GM23338 (cell line): ENCODE data around the gene GALNT1. TPM values are rescaled to one million over a fixed set of nuclear protein-coding genes. Genes with fewer than 3 reads are reported as not detected.

Source experiments
- ATAC-seq: fragments of 200-7000 bp; cut with Tn5 transposase; 3 replicates; pipeline ENCODE4 v1.9.1; 2020
- DNase-seq: peaks from one replicate; pipeline ENCODE4 v3.0.0-alpha.2; 2015; ENCODE audit warnings: low spot score
- H2AFZ ChIP-seq: fragments of 200-600 bp; sonication (generic); 2 replicates; pipeline ENCODE4 v1.8.0; 2016; ENCODE audit warnings: antibody characterized with exemption, mild to moderate bottlenecking, moderate library complexity
- H3F3A ChIP-seq: fragments of 200-600 bp; sonication (generic); replicated peaks from 2 replicates; pipeline ENCODE4 v1.8.0; 2017; ENCODE audit warnings: antibody characterized with exemption, mixed run types, low read depth
- H3K27ac ChIP-seq: fragments of 200-600 bp; sonication (generic); 2 replicates; pipeline ENCODE4 v1.6.1; 2016; ENCODE audit warnings: low read depth
- H3K27me3 ChIP-seq: fragments of 200-600 bp; sonication (generic); 2 replicates; pipeline ENCODE4 v1.8.0; 2016; ENCODE audit warnings: mild to moderate bottlenecking, mixed run types, moderate library complexity; ENCODE audit not compliant: insufficient read depth
- H3K36me3 ChIP-seq: fragments of 200-600 bp; sonication (generic); 2 replicates; pipeline ENCODE4 v1.8.0; 2016; ENCODE audit warnings: mild to moderate bottlenecking; ENCODE audit not compliant: insufficient read depth
- H3K4me1 ChIP-seq: fragments of 200-600 bp; sonication (generic); 2 replicates; pipeline ENCODE4 v1.8.0; 2016; ENCODE audit warnings: mild to moderate bottlenecking, moderate library complexity; ENCODE audit not compliant: insufficient read depth
- H3K4me2 ChIP-seq: fragments of 200-600 bp; sonication (generic); 2 replicates; pipeline ENCODE4 v1.7.1; 2017; ENCODE audit warnings: mixed run types
- H3K4me3 ChIP-seq: fragments of 200-600 bp; sonication (generic); 2 replicates; pipeline ENCODE4 v1.6.1; 2016; ENCODE audit warnings: mixed run types
- H3K79me2 ChIP-seq: fragments of 200-600 bp; sonication (generic); replicated peaks from 2 replicates; pipeline ENCODE4 v1.8.0; 2017; ENCODE audit warnings: mild to moderate bottlenecking; ENCODE audit not compliant: insufficient read depth
- H3K9me2 ChIP-seq: fragments of 200-600 bp; sonication (generic); 2 replicates; pipeline ENCODE4 v1.8.0; 2017; ENCODE audit not compliant: insufficient read depth
- H4K20me1 ChIP-seq: fragments of 200-600 bp; sonication (generic); replicated peaks from 2 replicates; pipeline ENCODE4 v1.8.0; 2017; ENCODE audit warnings: mild to moderate bottlenecking; ENCODE audit not compliant: insufficient read depth
- H3K27ac Mint-ChIP-seq: 2 replicates; pipeline ENCODE4 v1.8.0; 2020; ENCODE audit warnings: inconsistent platforms, mild to moderate bottlenecking, moderate library complexity, mixed read lengths
- H3K27me3 Mint-ChIP-seq: 3 replicates; pipeline ENCODE4 v1.8.0; 2022; ENCODE audit warnings: low read depth, mild to moderate bottlenecking, moderate library complexity, mixed read lengths, inconsistent platforms; ENCODE audit not compliant: insufficient read depth, poor library complexity
- H3K36me3 Mint-ChIP-seq: 3 replicates; pipeline ENCODE4 v1.8.0; 2021; ENCODE audit warnings: low read depth, mild to moderate bottlenecking, inconsistent platforms, moderate library complexity, mixed read lengths
- H3K4me1 Mint-ChIP-seq: 3 replicates; pipeline ENCODE4 v1.8.0; 2020; ENCODE audit warnings: mild to moderate bottlenecking, inconsistent platforms, mixed read lengths
- H3K4me3 Mint-ChIP-seq: 3 replicates; pipeline ENCODE4 v1.8.0; 2021; ENCODE audit warnings: moderate library complexity, mild to moderate bottlenecking, inconsistent platforms, mixed read lengths
- H3K9me3 Mint-ChIP-seq: 3 replicates; pipeline ENCODE4 v1.8.0; 2020; ENCODE audit warnings: moderate library complexity, mild to moderate bottlenecking, inconsistent platforms, mixed read lengths
- CREB1 ChIP-seq: fragments of 250-450 bp; sonication (Bioruptor Pico); IDR thresholded peaks from 2 replicates; pipeline ENCODE4 v1.5.0; 2020; ENCODE audit warnings: low read depth, mild to moderate bottlenecking, moderate library complexity
- EZH2 ChIP-seq: fragments of 200-600 bp; sonication (generic); IDR thresholded peaks from one replicate; pipeline ENCODE4 v1.8.0; 2017; ENCODE audit warnings: antibody characterized with exemption, mild to moderate bottlenecking, low read depth; ENCODE audit not compliant: unreplicated experiment
- EZH2phosphoT487 ChIP-seq: fragments of 200-600 bp; sonication (generic); IDR thresholded peaks from one replicate; pipeline ENCODE4 v1.8.1; 2018; ENCODE audit warnings: antibody characterized with exemption; ENCODE audit not compliant: unreplicated experiment
- JUNB ChIP-seq: IDR thresholded peaks from one replicate; pipeline ENCODE4 v1.6.1; 2016; ENCODE audit warnings: antibody characterized with exemption; ENCODE audit not compliant: unreplicated experiment
- POLR2AphosphoS5 ChIP-seq: IDR thresholded peaks from 2 replicates; pipeline ENCODE4 v1.6.1; 2016; ENCODE audit warnings: antibody characterized with exemption, low read depth
- REST ChIP-seq: IDR thresholded peaks from one replicate; pipeline ENCODE4 v1.6.1; 2018; ENCODE audit warnings: antibody characterized with exemption; ENCODE audit not compliant: unreplicated experiment
- STAT1 ChIP-seq: IDR thresholded peaks from one replicate; pipeline ENCODE4 v1.6.1; 2016; ENCODE audit warnings: antibody characterized with exemption; ENCODE audit not compliant: unreplicated experiment
- ZNF331 ChIP-seq: fragments of 250-450 bp; sonication (Bioruptor Pico); IDR thresholded peaks from 2 replicates; pipeline ENCODE4 v1.5.0; 2020; ENCODE audit warnings: low read depth, mild to moderate bottlenecking, moderate library complexity
- ZNF462 ChIP-seq: fragments of 250-450 bp; sonication (Bioruptor Pico); IDR thresholded peaks from 2 replicates; pipeline ENCODE4 v1.5.0; 2020; ENCODE audit warnings: mild to moderate bottlenecking, moderate library complexity
- polyA plus RNA-seq: library from polyadenylated mRNA; unstranded; fragments of >200 nt; fragmentation: Nextera tagmentation; extraction: Ambion mirVana; gene quantifications from 2 replicates; pipeline ENCODE4 v1.2.1, GENCODE V29; 2016
- total RNA-seq: library from RNA; depleted of rRNA; stranded (reverse); fragments of >200 nt; shearing (Covaris generic); gene quantifications from 2 replicates; pipeline ENCODE4 v1.2.3, GENCODE V29; 2014
- TF ChIP-seq, protein P1 (sequence below), 2 experiments: fragments of 200-600 bp in 1 of 2; sonication (generic) in 1 of 2; conservative IDR thresholded peaks; 2 replicates each; pipeline versions ENCODE4 v1.5.1 to v1.6.1; 2016 to 2017; ENCODE audit warnings: antibody characterized with exemption in 2 of 2, low read depth in 2 of 2, mild to moderate bottlenecking in 2 of 2, moderate library complexity in 1 of 2

The GALNT1 gene
- total and polyA plus RNA-seq, 2 experiments from 2014 or later, result 37.4 to 60.8 TPM

DNA sequence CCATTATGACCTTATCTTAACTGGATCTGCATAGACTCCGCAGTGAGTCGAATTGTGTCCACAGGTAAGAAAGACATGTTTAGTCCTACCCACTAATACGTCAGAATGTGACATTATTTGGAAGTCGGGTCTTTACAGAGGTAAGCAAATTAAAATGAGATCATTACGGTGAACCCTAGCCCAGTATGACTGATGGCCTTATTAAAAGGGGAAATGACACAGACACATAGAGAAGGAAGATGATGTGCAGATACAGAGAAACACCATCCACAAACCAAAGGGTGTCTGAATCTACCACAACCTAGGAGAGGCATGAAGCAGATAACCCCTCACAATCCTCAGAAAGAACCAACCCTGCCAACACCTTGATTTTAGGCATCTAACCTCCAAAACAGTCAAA lies 135.6 kb downstream of the GALNT1 start:
- no peak overlapping the region for H3K4me3 Mint-ChIP-seq
- Histone ChIP-seq H3K4me1 (no peaks in the 10 kb centered on the region), H3K4me3 (no peak overlapping the region), H4K20me1 (no peaks in the 10 kb centered on the region), H3K9me2 (0 out of 2 replicates have a peak, but pooled peaks cover 4% of the 10 kb centered on the region), H2AFZ (no peak overlapping the region), H3F3A (no peaks in the 10 kb centered on the region), H3K79me2 (no peaks in the 10 kb centered on the region), H3K27ac (no peak overlapping the region), H3K27me3 (no peaks in the 10 kb centered on the region), H3K36me3 (no peaks in the 10 kb centered on the region; the same call in 1 of the 2 replicates), H3K4me2 (no peak overlapping the region)
- no peaks in the 10 kb centered on the region for H3K4me1 Mint-ChIP-seq
- H3K27me3 Mint-ChIP-seq, result peaks cover 12% of the 10 kb centered on the region
- H3K27ac Mint-ChIP-seq, result no peak overlapping the region
- peaks cover 15% of the 10 kb centered on the region; the same call in 2 of the 3 replicates for H3K36me3 Mint-ChIP-seq
- DNase-seq (no peak), ATAC-seq (no peak)
- peaks cover 25% of the 10 kb centered on the region; the same call in 2 of the 3 replicates for H3K9me3 Mint-ChIP-seq
- no peak for TF ChIP-seq STAT1
- no peak for TF ChIP-seq JUNB
- no peak for TF ChIP-seq EZH2phosphoT487
- TF ChIP-seq REST, result no peak

- H3K9me2 ChIP-seq, result 0 out of 2 replicates have a peak, but pooled peaks cover 4% of the 10 kb centered on the region
- H3K36me3 Mint-ChIP-seq, result peaks cover 15% of the 10 kb centered on the region; the same call in 2 of the 3 replicates
- no peak for DNase-seq
- H3K27ac Mint-ChIP-seq, result no peak overlapping the region
- no peaks in the 10 kb centered on the region for H3K4me1 ChIP-seq
- H3K9me3 Mint-ChIP-seq, result peaks cover 30% of the 10 kb centered on the region; the same call in 2 of the 3 replicates
- H3K4me3 ChIP-seq, result no peak overlapping the region
- ATAC-seq, result no peak
- H3K79me2 ChIP-seq, result no peaks in the 10 kb centered on the region
- no peaks in the 10 kb centered on the region; the same call in 1 of the 2 replicates for H3K36me3 ChIP-seq
- H3K27me3 ChIP-seq, result no peaks in the 10 kb centered on the region
- H3F3A ChIP-seq, result no peaks in the 10 kb centered on the region
- H3K4me1 Mint-ChIP-seq, result no peaks in the 10 kb centered on the region
- H3K4me2 ChIP-seq, result no peak overlapping the region
- H3K27ac ChIP-seq, result no peak overlapping the region
- H4K20me1 ChIP-seq, result no peaks in the 10 kb centered on the region
- no peak overlapping the region for H2AFZ ChIP-seq
- no peak overlapping the region for H3K4me3 Mint-ChIP-seq
- H3K27me3 Mint-ChIP-seq, result peaks cover 12% of the 10 kb centered on the region
- TF ChIP-seq CREB1 (CRISPR knock-in tag) (no peak), POLR2AphosphoS5 (no peak), ZNF462 (CRISPR knock-in tag) (no peak), STAT1 (no peak), EZH2 (no peak), ZNF331 (CRISPR knock-in tag) (no peak)
- TF ChIP-seq, protein P1, sequence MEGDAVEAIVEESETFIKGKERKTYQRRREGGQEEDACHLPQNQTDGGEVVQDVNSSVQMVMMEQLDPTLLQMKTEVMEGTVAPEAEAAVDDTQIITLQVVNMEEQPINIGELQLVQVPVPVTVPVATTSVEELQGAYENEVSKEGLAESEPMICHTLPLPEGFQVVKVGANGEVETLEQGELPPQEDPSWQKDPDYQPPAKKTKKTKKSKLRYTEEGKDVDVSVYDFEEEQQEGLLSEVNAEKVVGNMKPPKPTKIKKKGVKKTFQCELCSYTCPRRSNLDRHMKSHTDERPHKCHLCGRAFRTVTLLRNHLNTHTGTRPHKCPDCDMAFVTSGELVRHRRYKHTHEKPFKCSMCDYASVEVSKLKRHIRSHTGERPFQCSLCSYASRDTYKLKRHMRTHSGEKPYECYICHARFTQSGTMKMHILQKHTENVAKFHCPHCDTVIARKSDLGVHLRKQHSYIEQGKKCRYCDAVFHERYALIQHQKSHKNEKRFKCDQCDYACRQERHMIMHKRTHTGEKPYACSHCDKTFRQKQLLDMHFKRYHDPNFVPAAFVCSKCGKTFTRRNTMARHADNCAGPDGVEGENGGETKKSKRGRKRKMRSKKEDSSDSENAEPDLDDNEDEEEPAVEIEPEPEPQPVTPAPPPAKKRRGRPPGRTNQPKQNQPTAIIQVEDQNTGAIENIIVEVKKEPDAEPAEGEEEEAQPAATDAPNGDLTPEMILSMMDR (conservative IDR thresholded peaks at IDR 0.05; ENCODE audit: low read depth in 2 of 2), result no peak
These were observed 140.0 kb downstream of the GALNT1 start for GRCh38 chr18:35721431-35722081.
